HepG2 (cell line): ENCODE results near the gene STAP2. TPM values are rescaled to one million over a fixed set of nuclear protein-coding genes. Genes with fewer than 3 reads are reported as not detected.
A peak's percentile ranks its signal among the peaks of the same experiment; 100 is the strongest.

ENCODE experiments used
- ATAC-seq: fragments of 200-7000 bp; cut with Tn5 transposase; 3 replicates; pipeline ENCODE4 v1.9.1; 2020; ENCODE audit warnings: mild to moderate bottlenecking, moderate library complexity
- BruUV-seq: library from RNA; stranded (reverse); fragments of 400-500 nt; replicated peaks from 2 replicates; lab custom pipeline; 2021; lab: Mats Ljungman, UMichigan
- CTCF ChIA-PET: fragments of 300-600 bp; formaldehyde crosslinking; extraction: SDS; loops from one replicate; lab custom pipeline; 2021; ENCODE audit warnings: low total read pairs, inconsistent platforms, low intra/inter-chr PET ratio; lab: Yijun Ruan, JAX
- POLR2A ChIA-PET: fragments of 350-600 bp; sonication (Branson Sonifier 250); formaldehyde crosslinking; loops from one replicate; lab custom pipeline; 2020; ENCODE audit warnings: antibody characterized with exemption, inconsistent platforms; lab: Yijun Ruan, JAX
- DNase-seq: peaks from one replicate; pipeline ENCODE4 v3.0.0-alpha.2; 2015; ENCODE audit warnings: low spot score
- FAIRE-seq: peaks from 3 replicates; lab custom pipeline; 2011; peaks lifted over from hg19 to GRCh38; lab: Jason Lieb, UNC
- H2AFZ ChIP-seq: one replicate; pipeline ENCODE4 v1.6.1; 2011; ENCODE audit warnings: low read length, inconsistent platforms
- H3K27ac ChIP-seq: fragments of 300-600 bp; 3 replicates; pipeline ENCODE4 v1.8.0; 2011; ENCODE audit warnings: mixed run types, mild to moderate bottlenecking, mixed read lengths, low read length, inconsistent platforms; ENCODE audit not compliant: insufficient read depth; ENCODE audit errors: extremely low read length
- H3K27me3 ChIP-seq, 2 experiments: fragments of 200-600 bp in 1 of 2; 2 replicates in 1 of 2; 3 replicates in 1 of 2; pipeline versions ENCODE4 v1.6.0 to v1.8.0; 2011; ENCODE audit warnings: low read length in 2 of 2, mild to moderate bottlenecking in 2 of 2, moderate library complexity in 2 of 2, inconsistent platforms in 1 of 2; ENCODE audit not compliant: insufficient read depth in 2 of 2, control insufficient read depth in 1 of 2
- H3K36me3 ChIP-seq, 2 experiments: fragments of 200-600 bp in 1 of 2; replicated peaks in 1 of 2; 2 replicates in 1 of 2; 3 replicates in 1 of 2; pipeline versions ENCODE4 v1.5.1 to v1.8.0; 2011; ENCODE audit warnings: low read length in 2 of 2, inconsistent platforms in 1 of 2; ENCODE audit not compliant: insufficient read depth in 2 of 2, control insufficient read depth in 1 of 2
- H3K4me1 ChIP-seq: 2 replicates; pipeline ENCODE4 v1.5.1; 2012; ENCODE audit warnings: low read length, inconsistent platforms; ENCODE audit not compliant: insufficient read depth
- H3K4me2 ChIP-seq: 2 replicates; pipeline ENCODE4 v1.6.0; 2011; ENCODE audit warnings: low read depth, low read length, inconsistent platforms
- H3K4me3 ChIP-seq, 3 experiments: fragments of 200-600 bp in 1 of 3; sonication (generic), shearing (Covaris generic) in 1 of 3; replicated peaks in 1 of 3; 2 replicates each; pipeline ENCODE4 v1.5.1; 2011 to 2016; ENCODE audit warnings: low read length in 3 of 3, inconsistent platforms in 2 of 3, low read depth in 2 of 3, mild to moderate bottlenecking in 2 of 3, control low read depth in 1 of 3, mixed read lengths in 1 of 3; ENCODE audit not compliant: insufficient read depth in 1 of 3
- H3K79me2 ChIP-seq: one replicate; pipeline ENCODE4 v1.6.1; 2011; ENCODE audit warnings: low read length, inconsistent platforms; ENCODE audit not compliant: insufficient read depth
- H3K9ac ChIP-seq: 2 replicates; pipeline ENCODE4 v1.6.0; 2011; ENCODE audit warnings: mild to moderate bottlenecking, low read depth, low read length, inconsistent platforms; ENCODE audit not compliant: insufficient read depth
- H3K9me3 ChIP-seq: 2 replicates; pipeline ENCODE4 v1.5.1; 2012; ENCODE audit warnings: mild to moderate bottlenecking, low read length
- H4K20me1 ChIP-seq: 2 replicates; pipeline ENCODE4 v1.6.0; 2011; ENCODE audit warnings: inconsistent platforms, mild to moderate bottlenecking, low read length, moderate library complexity; ENCODE audit not compliant: insufficient read depth
- MBD4 ChIP-seq: IDR thresholded peaks from 2 replicates; pipeline ENCODE4 v1.6.1; 2012; ENCODE audit warnings: low read length, inconsistent platforms, borderline replicate concordance
- MNT ChIP-seq: fragments of 450-650 bp; IDR thresholded peaks from 2 replicates; pipeline ENCODE4 v1.6.1; 2016
- SNAPC4 ChIP-seq: sonication (generic); formaldehyde crosslinking; IDR thresholded peaks from 2 replicates; pipeline ENCODE4 v1.4.0; 2020; ENCODE audit warnings: mild to moderate bottlenecking, missing genetic modification reagents
- TAF1 ChIP-seq: sonication (generic); formaldehyde crosslinking; IDR thresholded peaks from 2 replicates; pipeline ENCODE4 v1.4.0; 2020; ENCODE audit warnings: missing genetic modification reagents
- USF2 ChIP-seq, 2 experiments: sonication (generic) in 1 of 2; formaldehyde crosslinking in 1 of 2; IDR thresholded peaks; 2 replicates each; pipeline versions ENCODE4 v1.5.1 to v1.6.1; 2011 to 2020; ENCODE audit warnings: borderline replicate concordance in 1 of 2, low read depth in 1 of 2, low read length in 1 of 2, mild to moderate bottlenecking in 1 of 2, missing genetic modification reagents in 1 of 2, moderate library complexity in 1 of 2
- ZMYM4 ChIP-seq: sonication (generic); formaldehyde crosslinking; IDR thresholded peaks from 2 replicates; pipeline ENCODE4 v1.8.1; 2023; ENCODE audit warnings: mild to moderate bottlenecking, missing genetic modification reagents
- ZNF232 ChIP-seq: sonication (generic); formaldehyde crosslinking; IDR thresholded peaks from 2 replicates; pipeline ENCODE4 v1.4.0; 2020; ENCODE audit warnings: missing genetic modification reagents, borderline replicate concordance
- ZNF710 ChIP-seq: sonication (generic); formaldehyde crosslinking; IDR thresholded peaks from 2 replicates; pipeline ENCODE4 v1.5.0; 2020; ENCODE audit warnings: mild to moderate bottlenecking, missing genetic modification reagents, borderline replicate concordance
- WGBS: methylation state at CpG from one replicate; pipeline ENCODE4 v1.1.6; 2017; ENCODE audit warnings: low lambda C conversion rate; 5-methylcytosine and 5-hydroxymethylcytosine counted together
- in situ Hi-C: cut with HindIII; loops from 2 replicates; pipeline ENCODE4 v1.10.0; 2017; ENCODE audit warnings: low pct_unique_long_range_greater_than_20kb; ENCODE audit not compliant: extremely low pct_ligation_motif_present
- intact Hi-C: fragments of 100-400 bp; cut with micrococcal nuclease; formaldehyde crosslinking; loops from one replicate; pipeline ENCODE4 v1.10.0; 2022; ENCODE audit not compliant: unreplicated experiment
- polyA plus RNA-seq, 8 experiments: library from polyadenylated mRNA; depleted of rRNA in 3 of 8; stranded (reverse) in 7 of 8; unstranded in 1 of 8; fragments of >200 nt; fragmentation: Illumina TruSeq in 4 of 8; extraction: Trizol in 4 of 8; gene quantifications; 2 replicates each; pipeline versions ENCODE4 v1.2.1 to v1.2.3, GENCODE V29; 2011 to 2016; ENCODE audit warnings: low read depth in 4 of 8, missing spikeins in 1 of 8, mixed read lengths in 1 of 8; ENCODE audit not compliant: insufficient read depth in 1 of 8
- total RNA-seq, 5 experiments: library from RNA; depleted of rRNA; stranded (reverse); fragments of >200 nt; fragmentation: Illumina TruSeq; extraction: Trizol; gene quantifications; 2 replicates each; pipeline ENCODE4 v1.2.3, GENCODE V29; 2016; ENCODE audit warnings: low read depth in 1 of 5

STAP2 gene
- total and polyA plus RNA-seq, 2 of the 13 experiments (the other 11 are each of a cell fraction or from before 2014, with no cell fraction given): 39.0 to 43.7 TPM

- H2AFZ ChIP-seq: no peak overlapping the region
- no peak overlapping the region for H3K4me3 ChIP-seq
- FAIRE-seq (no peak), DNase-seq (no peak), ATAC-seq (no peak)
- ChIA-PET POLR2A (no interaction called here), CTCF (no interaction called here)
- H3K4me1 ChIP-seq: peaks cover 30% of the 10 kb centered on the region
- no TSS peak for BruUV-seq
- no peaks in the 10 kb centered on the region for H3K27me3 ChIP-seq
- H3K9me3 ChIP-seq: no peaks in the 10 kb centered on the region
- no peaks in the 10 kb centered on the region for H3K36me3 ChIP-seq
- H3K27ac ChIP-seq: no peak overlapping the region
- WGBS: 91% methylated on average over 7 of the region's 7 CpGs
- intact Hi-C loops (no loop called here), in situ Hi-C loops (no loop called here)
- 0 out of 2 replicates have a peak overlapping the region, but pooled peaks have one; percentile 1 for H3K4me2 ChIP-seq
- H4K20me1 ChIP-seq: no peaks in the 10 kb centered on the region
- H3K9ac ChIP-seq: no peak overlapping the region
- no peaks in the 10 kb centered on the region for H3K79me2 ChIP-seq
- TF ChIP-seq ZNF710 (CRISPR knock-in tag) (0 out of 2 replicates have a peak, but pooled peaks have one; percentile 29), TAF1 (CRISPR knock-in tag) (no peak), SNAPC4 (no peak), ZNF232 (CRISPR knock-in tag) (no peak), ZMYM4 (no peak), MNT (0 out of 2 replicates have a peak, but pooled peaks have one; percentile 18), USF2 (IDR thresholded peaks at IDR 0.05; ENCODE audit: low read depth, low read length) (no peak), USF2 (CRISPR knock-in tag; IDR thresholded peaks at IDR 0.05; ENCODE audit: borderline replicate concordance) (no peak), MBD4 (no peak)
These were observed 3.6 kb downstream of the STAP2 start for GRCh38 chr19:4334929-4335570.
